ENCODE measurements around the gene TACR2. TPM values are rescaled to one million over a fixed set of nuclear protein-coding genes. Genes with fewer than 3 reads are reported as not detected.
A peak's percentile ranks its signal among the peaks of the same experiment; 100 is the strongest.
"Not testable (repeated sequence)": the region's sequence is repeated elsewhere in the genome, so short reads cannot be mapped to it uniquely, and the experiment has no call there.

TACR2 gene
- total RNA-seq, 1 donor from 2014 or later: 6.1 TPM

DNA sequence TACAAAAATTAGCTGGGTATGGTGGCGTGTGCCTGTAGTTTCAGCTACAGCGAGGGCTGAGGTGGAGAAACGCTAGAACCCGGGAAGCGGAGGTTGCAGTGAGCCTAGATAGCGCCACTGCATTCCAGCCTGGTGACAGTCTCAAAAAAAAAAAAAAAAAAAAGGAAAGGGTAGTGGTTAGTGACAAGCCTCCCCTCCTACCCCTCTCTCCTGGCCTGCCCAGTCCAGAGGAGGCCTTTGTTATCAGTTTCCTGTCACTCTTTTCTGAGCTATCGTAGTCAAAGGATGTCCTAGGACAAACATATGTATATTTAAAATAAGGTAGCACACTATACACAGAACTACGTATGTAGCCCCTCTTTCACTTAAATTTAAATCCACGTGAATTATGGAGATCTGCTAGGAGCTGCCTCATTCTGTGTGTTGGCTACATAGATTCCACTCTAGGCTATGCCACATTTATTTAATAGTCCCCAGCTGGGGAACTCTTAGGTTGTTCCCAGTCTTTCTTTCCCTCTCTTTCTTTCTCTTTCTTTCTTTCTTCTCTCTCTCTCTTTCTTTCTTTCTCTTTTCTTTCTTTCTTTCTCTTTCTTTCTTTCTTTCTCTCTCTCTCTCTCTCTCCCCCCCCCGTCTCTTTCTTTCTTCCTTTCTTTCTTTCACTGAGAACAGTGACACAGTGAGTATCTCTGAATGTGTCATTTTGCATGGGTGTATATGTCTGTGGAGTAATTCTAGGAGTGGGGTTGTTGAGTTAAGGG is 38.5 kb upstream of the TACR2 start:
- Histone ChIP-seq H3K4me1 (peaks cover 43% of the 10 kb centered on the region), H3K27me3 (no peaks in the 10 kb centered on the region), H3K36me3 (no peaks in the 10 kb centered on the region), H3K4me3 (no peak overlapping the region), H3K27ac (no peak overlapping the region), H3K9me3 (no peaks in the 10 kb centered on the region)
- TF ChIP-seq, protein P1, sequence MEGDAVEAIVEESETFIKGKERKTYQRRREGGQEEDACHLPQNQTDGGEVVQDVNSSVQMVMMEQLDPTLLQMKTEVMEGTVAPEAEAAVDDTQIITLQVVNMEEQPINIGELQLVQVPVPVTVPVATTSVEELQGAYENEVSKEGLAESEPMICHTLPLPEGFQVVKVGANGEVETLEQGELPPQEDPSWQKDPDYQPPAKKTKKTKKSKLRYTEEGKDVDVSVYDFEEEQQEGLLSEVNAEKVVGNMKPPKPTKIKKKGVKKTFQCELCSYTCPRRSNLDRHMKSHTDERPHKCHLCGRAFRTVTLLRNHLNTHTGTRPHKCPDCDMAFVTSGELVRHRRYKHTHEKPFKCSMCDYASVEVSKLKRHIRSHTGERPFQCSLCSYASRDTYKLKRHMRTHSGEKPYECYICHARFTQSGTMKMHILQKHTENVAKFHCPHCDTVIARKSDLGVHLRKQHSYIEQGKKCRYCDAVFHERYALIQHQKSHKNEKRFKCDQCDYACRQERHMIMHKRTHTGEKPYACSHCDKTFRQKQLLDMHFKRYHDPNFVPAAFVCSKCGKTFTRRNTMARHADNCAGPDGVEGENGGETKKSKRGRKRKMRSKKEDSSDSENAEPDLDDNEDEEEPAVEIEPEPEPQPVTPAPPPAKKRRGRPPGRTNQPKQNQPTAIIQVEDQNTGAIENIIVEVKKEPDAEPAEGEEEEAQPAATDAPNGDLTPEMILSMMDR (IDR thresholded peaks at IDR 0.05): no peak
- no peak for TF ChIP-seq POLR2AphosphoS5 (IDR thresholded peaks at IDR 0.05; ENCODE audit: insufficient read depth in 1 of 2, low read depth in 1 of 2)
- no peak for TF ChIP-seq POLR2A (IDR thresholded peaks at IDR 0.05)
- DNase-seq (ENCODE audit: extremely low spot score in 2 of 2): no peak
- intact Hi-C loops (cut with DNase I): no loop called here

DNA sequence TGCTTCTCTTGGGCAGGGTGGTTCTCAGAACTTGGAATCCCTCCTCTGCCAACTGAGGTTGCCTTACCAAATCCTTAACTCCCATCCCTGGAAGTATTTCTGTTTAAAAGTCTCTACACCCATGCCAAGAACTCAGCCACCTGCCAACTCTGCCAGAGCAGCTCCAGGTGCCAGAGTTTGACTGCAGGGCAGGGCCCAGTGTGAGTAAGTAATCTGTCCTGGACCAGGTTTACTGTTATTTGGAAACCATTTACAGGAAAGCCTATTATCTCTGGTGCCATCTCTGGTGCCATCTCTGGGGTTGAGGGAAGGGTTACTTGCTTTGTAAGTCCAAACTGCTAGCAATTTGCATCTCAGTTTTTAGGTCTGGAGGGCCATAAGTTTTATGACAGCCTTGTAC is 37.1 kb upstream of the TACR2 start:
- peaks cover 48% of the 10 kb centered on the region for H3K4me1 ChIP-seq
- TF ChIP-seq, protein P1 (IDR thresholded peaks at IDR 0.05): no peak
- TF ChIP-seq POLR2A (IDR thresholded peaks at IDR 0.05): no peak
- TF ChIP-seq POLR2AphosphoS5 (IDR thresholded peaks at IDR 0.05; ENCODE audit: insufficient read depth in 1 of 2, low read depth in 1 of 2): no peak
- no peak for DNase-seq (ENCODE audit: extremely low spot score in 2 of 2)
- intact Hi-C loops (cut with DNase I): loop anchor here (5.0 kb wide), 1 partner anchor 1779 kb away; no protein-coding TSS in a partner anchor
- H3K9me3 ChIP-seq: no peaks in the 10 kb centered on the region
- H3K27me3 ChIP-seq: no peaks in the 10 kb centered on the region
- no peak overlapping the region for H3K27ac ChIP-seq
- H3K36me3 ChIP-seq: no peaks in the 10 kb centered on the region
- H3K4me3 ChIP-seq: no peak overlapping the region

DNA sequence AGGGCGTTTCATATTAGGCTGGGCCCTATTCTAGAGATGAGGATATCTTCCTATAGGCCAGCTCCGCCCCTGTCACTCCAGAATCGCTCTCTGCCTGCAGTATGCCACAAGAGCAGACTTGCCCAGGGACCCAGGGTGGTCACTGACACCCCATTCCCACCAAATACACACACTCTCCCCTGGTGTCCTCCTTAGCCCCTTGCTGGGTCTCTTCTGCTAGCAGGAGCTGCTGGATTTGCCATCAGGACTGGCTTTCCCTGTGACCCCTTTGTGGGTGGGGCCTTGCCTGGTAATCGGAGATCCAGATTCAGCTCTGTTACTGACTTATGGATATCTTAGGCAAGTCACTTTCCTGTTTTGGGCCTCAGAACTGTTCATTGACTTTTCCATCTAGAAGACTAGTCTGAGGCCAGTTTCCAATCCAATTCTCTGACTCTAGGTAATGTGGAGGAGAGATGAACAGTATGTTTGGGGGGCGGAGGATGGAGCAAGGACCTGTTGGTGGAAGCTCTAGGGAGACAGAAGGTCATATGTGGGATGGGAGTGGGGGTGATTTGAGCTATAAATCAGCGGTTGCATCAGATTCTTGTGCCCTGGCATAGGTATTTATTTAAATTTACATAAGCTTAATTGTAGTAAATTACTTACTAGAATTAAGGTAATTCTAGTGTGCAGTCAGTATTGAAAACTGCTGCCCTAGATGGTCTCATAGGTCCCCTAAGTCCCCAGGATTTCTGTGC is 36.1 kb upstream of the TACR2 start:
- H3K36me3 ChIP-seq: no peaks in the 10 kb centered on the region
- DNase-seq (ENCODE audit: extremely low spot score in 2 of 2): no peak
- H3K4me3 ChIP-seq: peak overlapping the region in 1 of 2 donors; percentile 20
- H3K27ac ChIP-seq: no peak overlapping the region
- intact Hi-C loops (cut with DNase I): loop anchor here (5.0 kb wide), 1 partner anchor 1779 kb away; no protein-coding TSS in a partner anchor
- no peaks in the 10 kb centered on the region for H3K27me3 ChIP-seq
- TF ChIP-seq POLR2A (IDR thresholded peaks at IDR 0.05) (no peak), POLR2AphosphoS5 (IDR thresholded peaks at IDR 0.05; ENCODE audit: insufficient read depth in 1 of 2, low read depth in 1 of 2) (no peak)
- H3K4me1 ChIP-seq: peaks cover 48% of the 10 kb centered on the region
- no peaks in the 10 kb centered on the region for H3K9me3 ChIP-seq

DNA sequence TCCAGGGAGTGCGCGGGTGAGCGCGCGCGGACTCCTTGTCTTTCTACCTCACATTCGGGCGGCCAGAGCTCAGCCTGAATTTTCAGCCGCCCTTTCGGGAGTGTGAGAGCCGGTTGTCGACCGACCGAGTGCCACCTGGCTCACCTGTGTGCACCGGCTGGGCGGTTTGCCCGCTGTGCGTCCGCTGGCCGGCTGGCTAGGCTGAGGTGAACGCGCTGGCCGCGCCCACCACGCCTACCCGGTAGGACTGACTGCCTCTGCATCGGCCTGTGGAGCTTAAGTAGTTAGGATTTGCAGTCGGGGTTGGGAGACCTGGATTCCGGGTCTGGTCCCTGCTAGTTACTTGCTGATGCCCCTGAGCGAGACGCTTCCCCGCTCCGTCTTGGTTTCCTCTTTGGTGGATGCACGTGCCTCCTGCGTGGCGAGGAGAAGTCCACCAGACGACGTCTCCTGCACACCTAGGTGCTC is 35.1 kb upstream of the TACR2 start:
- H3K27ac ChIP-seq: peak overlapping the region; percentile 53
- H3K27me3 ChIP-seq: no peaks in the 10 kb centered on the region
- H3K36me3 ChIP-seq: no peaks in the 10 kb centered on the region
- peaks cover 49% of the 10 kb centered on the region for H3K4me1 ChIP-seq
- intact Hi-C loops (cut with DNase I): loop anchor here (5.0 kb wide), 1 partner anchor 1780 kb away; no protein-coding TSS in a partner anchor
- TF ChIP-seq POLR2A (IDR thresholded peaks at IDR 0.05): no peak
- no peak for TF ChIP-seq POLR2AphosphoS5 (IDR thresholded peaks at IDR 0.05; ENCODE audit: insufficient read depth in 1 of 2, low read depth in 1 of 2)
- TF ChIP-seq, protein P1 (IDR thresholded peaks at IDR 0.05): no peak
- H3K9me3 ChIP-seq: no peaks in the 10 kb centered on the region
- DNase-seq (ENCODE audit: extremely low spot score in 2 of 2): no peak
- peak overlapping the region; percentile 69 to 76 for H3K4me3 ChIP-seq

DNA sequence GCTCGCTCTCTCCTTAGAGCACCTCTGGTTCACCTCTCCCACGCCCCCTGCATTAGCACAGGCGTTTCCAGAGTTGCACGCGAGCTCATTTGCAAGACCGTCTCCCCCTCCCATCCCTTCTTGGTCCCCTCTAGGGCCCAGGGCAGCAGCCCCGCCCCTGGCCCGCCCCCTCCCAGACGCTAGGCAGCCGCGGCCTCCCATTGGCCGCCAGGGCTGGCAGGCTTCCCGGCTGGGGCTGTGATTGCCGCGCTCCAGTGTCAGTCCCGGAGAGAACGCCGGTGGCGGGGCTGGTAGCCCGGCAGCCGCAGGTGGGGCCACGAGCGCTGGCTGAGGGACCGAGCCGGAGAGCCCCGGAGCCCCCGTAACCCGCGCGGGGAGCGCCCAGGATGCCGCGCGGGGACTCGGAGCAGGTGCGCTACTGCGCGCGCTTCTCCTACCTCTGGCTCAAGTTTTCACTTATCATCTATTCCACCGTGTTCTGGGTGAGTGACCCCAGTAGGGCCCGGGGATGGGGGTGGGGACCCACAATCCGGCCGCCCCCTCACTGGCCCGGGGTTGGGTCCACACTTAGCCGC is 34.6 kb upstream of the TACR2 start, which contains the start of gene TSPAN15:
TSS of gene TSPAN15 (plus strand) at position 257 of the 575 bp plus-strand sequence. CDS start at position 387, 130 bp downstream.
- Histone ChIP-seq H3K27me3 (no peaks in the 10 kb centered on the region), H3K27ac (peak within 1 kb of the TSS; percentile 53), H3K4me1 (peaks cover 54% of the 10 kb centered on the region), H3K4me3 (peak within 1 kb of the TSS; percentile 69 to 76), H3K36me3 (no peaks in the 10 kb centered on the region), H3K9me3 (no peaks in the 10 kb centered on the region)
- no peak for DNase-seq (ENCODE audit: extremely low spot score in 2 of 2)
- intact Hi-C loops (cut with DNase I): loop anchor here (5.0 kb wide), 1 partner anchor 1781 kb away; no protein-coding TSS in a partner anchor
- TF ChIP-seq POLR2AphosphoS5 (IDR thresholded peaks at IDR 0.05; ENCODE audit: insufficient read depth in 1 of 2, low read depth in 1 of 2) (peak in 1 of 2 donors; percentile 73), POLR2A (IDR thresholded peaks at IDR 0.05) (peak in 1 of 2 donors; percentile 19)
- TF ChIP-seq, protein P1 (IDR thresholded peaks at IDR 0.05): no peak

DNA sequence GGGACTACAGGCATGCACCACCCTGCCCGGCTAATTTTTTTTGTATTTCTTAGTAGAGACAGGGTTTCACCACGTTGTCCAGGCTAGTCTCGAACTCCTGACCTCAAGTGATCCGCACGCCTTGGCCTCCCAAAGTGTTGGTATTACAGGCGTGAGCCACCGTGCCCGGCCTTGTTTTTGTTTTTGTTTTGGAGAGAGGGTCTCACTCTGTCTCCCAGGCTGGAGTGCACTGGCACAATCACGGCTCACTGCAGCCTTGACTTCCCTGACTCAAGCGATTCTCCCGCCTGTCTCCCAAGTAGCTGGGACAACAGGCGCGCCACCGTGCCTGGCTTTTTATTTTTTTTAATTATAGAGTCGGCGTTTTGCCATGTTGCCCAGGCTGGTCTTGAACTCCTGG is 33.7 kb upstream of the TACR2 start:
- not testable (repeated sequence) for H3K4me3 ChIP-seq; H3K36me3 ChIP-seq; DNase-seq (ENCODE audit: extremely low spot score in 2 of 2); H3K27me3 ChIP-seq; H3K27ac ChIP-seq; H3K9me3 ChIP-seq
- H3K4me1 ChIP-seq: peaks cover 60% of the 10 kb centered on the region
- intact Hi-C loops (cut with DNase I): loop anchor here (5.0 kb wide), 1 partner anchor 1782 kb away; no protein-coding TSS in a partner anchor

Data from vagina (tissue), 2 donors.